Tibial artery (tissue), 4 donors: Measurements from ENCODE around the gene CACNA1B.

Experiments
- DNase-seq, 2 donors: peaks; one replicate each; pipeline ENCODE4 v3.0.0-alpha.2; 2019
- H3K27ac ChIP-seq, 2 donors: fragments of 200-600 bp; sonication (generic) in 1 of 2; 1 replicate in 1 of 2; 2 replicates in 1 of 2; pipeline ENCODE4 v1.5.1; 2018 to 2019; ENCODE audit warnings: mild to moderate bottlenecking in 1 of 2
- H3K27me3 ChIP-seq, 2 donors: fragments of 200-600 bp; sonication (generic) in 1 of 2; one replicate each; pipeline versions ENCODE4 v1.5.1 to v1.6.0; 2016 to 2019
- H3K36me3 ChIP-seq, 3 donors: fragments of 200-600 bp; sonication (generic) in 2 of 3; one replicate each; pipeline ENCODE4 v1.5.1; 2016 to 2019; ENCODE audit warnings: mild to moderate bottlenecking in 2 of 3
- H3K4me1 ChIP-seq, 4 donors: fragments of 200-600 bp; sonication (generic) in 2 of 4; 1 replicate in 3 of 4; 2 replicates in 1 of 4; pipeline ENCODE4 v1.5.1; 2016 to 2019
- H3K4me3 ChIP-seq, 2 donors: fragments of 200-600 bp; sonication (generic) in 1 of 2; 1 replicate in 1 of 2; 2 replicates in 1 of 2; pipeline ENCODE4 v1.5.1; 2018 to 2019; ENCODE audit warnings: mild to moderate bottlenecking in 2 of 2
- H3K9me3 ChIP-seq, 3 donors: fragments of 200-600 bp; sonication (generic) in 1 of 3; one replicate each; pipeline ENCODE4 v1.5.1; 2016 to 2019
- CTCF ChIP-seq, 2 experiments: fragments of 200-600 bp in 1 of 2; fragments of 450-650 bp in 1 of 2; IDR thresholded peaks; one replicate each; pipeline ENCODE4 v1.5.1; 2017 to 2019; ENCODE audit warnings: antibody characterized with exemption in 2 of 2, mild to moderate bottlenecking in 1 of 2, moderate library complexity in 1 of 2
- intact Hi-C: fragments of 100-400 bp; cut with DNase I; formaldehyde crosslinking; loops from one replicate; pipeline ENCODE4 v1.15.0; 2023; ENCODE audit warnings: low total_unique reads

The CACNA1B gene

DNA sequence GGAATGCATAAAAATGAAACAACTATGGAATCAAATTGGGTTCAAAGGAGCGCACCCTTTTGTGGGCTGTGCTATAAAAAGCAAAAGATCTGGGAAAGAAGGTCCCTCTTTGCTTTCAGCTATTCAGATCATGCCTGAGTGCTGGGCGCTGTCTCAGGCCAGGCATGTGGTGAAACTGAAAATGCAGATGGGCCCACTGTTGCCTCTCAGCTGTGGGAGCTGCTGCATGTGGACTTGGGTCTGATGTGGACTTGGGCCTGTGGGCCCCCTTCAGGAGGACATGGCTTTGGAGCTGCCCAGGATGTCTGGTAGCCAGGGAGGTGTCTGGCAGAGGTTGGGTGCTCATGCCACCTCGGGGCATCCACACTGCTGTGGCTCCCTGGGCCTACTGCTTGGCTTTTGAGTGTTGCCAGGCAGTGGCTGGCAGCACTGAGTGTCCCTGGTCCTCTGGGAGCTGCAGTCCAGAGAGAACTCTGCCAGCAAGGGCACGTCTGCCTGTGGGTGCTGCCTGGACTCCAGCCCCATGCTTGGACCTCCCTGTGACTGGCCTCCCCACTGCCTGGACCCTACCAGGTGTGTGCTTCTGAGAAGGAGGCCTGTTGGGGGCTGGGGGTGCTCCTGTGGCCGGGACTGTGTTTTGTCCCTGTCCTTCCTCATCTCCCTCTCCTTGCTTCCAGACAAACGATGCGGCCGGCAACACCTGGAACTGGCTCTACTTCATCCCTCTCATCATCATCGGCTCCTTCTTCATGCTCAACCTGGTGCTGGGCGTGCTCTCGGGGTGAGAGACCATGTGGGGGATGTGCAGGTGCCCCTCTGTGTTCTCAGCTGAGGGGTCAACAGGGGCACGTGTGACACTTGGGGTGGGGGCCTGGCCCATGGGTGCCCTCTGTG, 74.3 kb downstream of the CACNA1B start:
- Histone ChIP-seq H3K4me3 (no peak overlapping the region), H3K27ac (no peak overlapping the region), H3K9me3 (no peaks in the 10 kb centered on the region), H3K27me3 (peaks cover 0 to 18% of the 10 kb centered on the region in 2 donors), H3K36me3 (no peaks in the 10 kb centered on the region), H3K4me1 (no peaks in the 10 kb centered on the region)
- no peak for DNase-seq
- TF ChIP-seq CTCF (IDR thresholded peaks at IDR 0.05): no peak
- intact Hi-C loops: no loop called here

GRCh38 chr9:137952976-137953666, 75.5 kb downstream of the CACNA1B start:
- H3K9me3 ChIP-seq: no peaks in the 10 kb centered on the region
- intact Hi-C loops: no loop called here
- peaks cover 0 to 18% of the 10 kb centered on the region in 2 donors for H3K27me3 ChIP-seq
- H3K36me3 ChIP-seq: no peaks in the 10 kb centered on the region
- no peak overlapping the region for H3K27ac ChIP-seq
- DNase-seq: peak in 1 of 2 donors; percentile 48
- no peak for TF ChIP-seq CTCF (IDR thresholded peaks at IDR 0.05)
- no peaks in the 10 kb centered on the region for H3K4me1 ChIP-seq
- no peak overlapping the region for H3K4me3 ChIP-seq

DNA sequence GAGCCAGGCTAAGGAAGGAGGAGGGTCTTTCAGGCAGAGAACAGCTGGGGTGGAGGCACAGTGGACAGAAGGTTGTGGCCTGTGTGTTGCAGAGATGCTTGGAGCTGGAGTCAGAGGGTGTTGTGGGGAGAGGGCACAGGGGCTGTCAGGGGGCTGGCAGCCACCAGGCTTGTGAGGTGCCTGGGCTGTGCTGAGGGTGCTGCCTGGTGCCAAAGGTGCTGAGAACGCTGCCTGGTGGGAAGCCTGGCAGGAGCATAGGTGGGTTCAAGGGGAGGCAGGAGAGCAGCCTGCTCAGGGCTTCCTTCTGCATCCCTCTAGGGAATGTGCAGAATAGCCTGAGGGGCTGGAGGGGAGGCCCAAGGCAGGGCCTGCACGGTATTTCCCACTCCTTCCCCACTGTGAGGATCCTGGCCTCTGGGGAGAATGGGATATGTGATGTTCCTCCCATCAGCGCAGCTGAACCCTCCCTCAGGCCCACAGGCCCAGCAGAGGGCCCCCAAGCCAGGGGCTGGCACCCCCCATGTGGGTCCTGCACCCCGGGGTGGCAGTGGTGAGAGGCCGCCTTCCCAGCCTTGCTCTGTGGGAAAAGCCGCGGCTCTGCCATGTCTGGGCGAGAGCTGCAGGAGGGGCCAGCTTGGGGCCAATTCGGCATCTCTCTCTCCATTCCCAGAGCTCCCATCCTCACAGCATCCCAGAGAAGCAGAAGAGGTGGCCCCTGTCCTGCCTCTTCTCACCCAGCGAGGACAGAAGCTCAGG, 76.3 kb downstream of the CACNA1B start:
- no peak overlapping the region for H3K4me3 ChIP-seq
- TF ChIP-seq CTCF (IDR thresholded peaks at IDR 0.05): no peak
- peaks cover 0 to 18% of the 10 kb centered on the region in 2 donors for H3K27me3 ChIP-seq
- intact Hi-C loops: no loop called here
- H3K9me3 ChIP-seq: no peaks in the 10 kb centered on the region
- DNase-seq: peak in 1 of 2 donors; percentile 62
- no peak overlapping the region for H3K27ac ChIP-seq
- H3K4me1 ChIP-seq: no peaks in the 10 kb centered on the region
- no peaks in the 10 kb centered on the region for H3K36me3 ChIP-seq

DNA sequence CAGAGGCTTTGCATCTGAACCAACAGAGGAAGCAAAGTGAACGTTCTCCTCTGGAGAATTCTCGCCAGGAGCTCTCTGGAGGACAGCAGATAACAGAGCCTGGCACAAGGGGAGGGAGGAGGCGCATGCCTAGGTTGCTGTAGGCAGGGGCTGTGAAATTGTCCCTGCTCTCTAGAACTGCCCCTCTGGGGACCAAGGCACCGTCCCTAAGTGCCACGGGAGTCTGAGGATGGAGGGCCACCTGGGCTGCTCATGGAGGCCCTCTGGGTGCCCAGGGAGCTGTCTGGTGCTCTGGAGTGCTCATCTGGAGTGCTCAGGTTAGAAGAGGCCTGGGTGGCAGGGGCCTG, 77.6 kb downstream of the CACNA1B start:
- H3K27me3 ChIP-seq: peaks cover 0 to 18% of the 10 kb centered on the region in 2 donors
- H3K4me1 ChIP-seq: no peaks in the 10 kb centered on the region
- no peak for TF ChIP-seq CTCF (IDR thresholded peaks at IDR 0.05)
- H3K9me3 ChIP-seq: no peaks in the 10 kb centered on the region
- H3K36me3 ChIP-seq: no peaks in the 10 kb centered on the region
- no peak overlapping the region for H3K4me3 ChIP-seq
- intact Hi-C loops: no loop called here
- no peak overlapping the region for H3K27ac ChIP-seq
- no peak for DNase-seq

- H3K27me3 ChIP-seq: peaks cover 0 to 18% of the 10 kb centered on the region in 2 donors
- no peaks in the 10 kb centered on the region for H3K4me1 ChIP-seq
- TF ChIP-seq CTCF (IDR thresholded peaks at IDR 0.05): no peak
- H3K9me3 ChIP-seq: no peaks in the 10 kb centered on the region
- intact Hi-C loops: no loop called here
- no peak for DNase-seq
- no peak overlapping the region for H3K4me3 ChIP-seq
- no peak overlapping the region for H3K27ac ChIP-seq
- no peaks in the 10 kb centered on the region for H3K36me3 ChIP-seq
Observed at GRCh38 chr9:137955586-137955985, 78.0 kb downstream of the CACNA1B start.
